DOHH2 (cell line): ENCODE measurements around the gene GALNT15.

Experiments
- H3F3A ChIP-seq: fragments of 200-600 bp; sonication (generic), shearing (Covaris generic); 2 replicates; pipeline ENCODE4 v1.6.0; 2016; ENCODE audit warnings: antibody characterized with exemption, mild to moderate bottlenecking; ENCODE audit not compliant: control insufficient read depth, insufficient read depth
- H3K27ac ChIP-seq: fragments of 200-600 bp; sonication (generic); 2 replicates; pipeline ENCODE4 v1.5.1; 2014; ENCODE audit warnings: low read depth, mild to moderate bottlenecking, low read length, moderate library complexity
- H3K27me3 ChIP-seq: fragments of 200-600 bp; sonication (generic); 2 replicates; pipeline ENCODE4 v1.6.1; 2014; ENCODE audit warnings: mild to moderate bottlenecking, low read length, mixed read lengths; ENCODE audit not compliant: control insufficient read depth
- H3K36me3 ChIP-seq: fragments of 200-600 bp; sonication (generic); 2 replicates; pipeline ENCODE4 v1.6.1; 2014; ENCODE audit warnings: mild to moderate bottlenecking, low read length, moderate library complexity, mixed read lengths; ENCODE audit not compliant: control insufficient read depth
- H3K4me1 ChIP-seq: fragments of 200-600 bp; sonication (generic); 2 replicates; pipeline ENCODE4 v1.6.1; 2014; ENCODE audit warnings: mild to moderate bottlenecking, low read length, mixed read lengths; ENCODE audit not compliant: control insufficient read depth
- H3K4me2 ChIP-seq: fragments of 200-600 bp; sonication (generic); 2 replicates; pipeline ENCODE4 v1.6.0; 2014; ENCODE audit warnings: mild to moderate bottlenecking, low read length, moderate library complexity
- H3K4me3 ChIP-seq: fragments of 200-600 bp; sonication (generic); 2 replicates; pipeline ENCODE4 v1.5.1; 2014; ENCODE audit warnings: mild to moderate bottlenecking, low read length, mixed read lengths
- H3K79me2 ChIP-seq: fragments of 200-600 bp; sonication (generic); 2 replicates; pipeline ENCODE4 v1.6.1; 2014; ENCODE audit warnings: mild to moderate bottlenecking, low read length, mixed read lengths; ENCODE audit not compliant: control insufficient read depth
- H3K9me2 ChIP-seq: fragments of 200-600 bp; sonication (generic); replicated peaks from 2 replicates; pipeline ENCODE4 v1.6.1; 2014; ENCODE audit warnings: mild to moderate bottlenecking, low read length, mixed read lengths; ENCODE audit not compliant: control insufficient read depth
- H3K9me3 ChIP-seq: fragments of 200-600 bp; sonication (generic); 2 replicates; pipeline ENCODE4 v1.6.1; 2014; ENCODE audit warnings: antibody characterized with exemption, low read length, mixed read lengths; ENCODE audit not compliant: control insufficient read depth, insufficient read depth
- H4K20me1 ChIP-seq: fragments of 200-600 bp; sonication (generic); 2 replicates; pipeline ENCODE4 v1.6.0; 2014; ENCODE audit warnings: low read depth, mild to moderate bottlenecking, antibody characterized with exemption, low read length, moderate library complexity; ENCODE audit not compliant: control insufficient read depth, insufficient read depth
- CTCF ChIP-seq: fragments of 200-600 bp; sonication (generic); IDR thresholded peaks from one replicate; pipeline ENCODE4 v1.5.1; 2014; ENCODE audit warnings: antibody characterized with exemption, mild to moderate bottlenecking, low read depth, low read length; ENCODE audit not compliant: poor library complexity, severe bottlenecking
- EZH2phosphoT487 ChIP-seq: fragments of 200-600 bp; sonication (generic); IDR thresholded peaks from 2 replicates; pipeline ENCODE4 v1.6.1; 2017; ENCODE audit warnings: borderline replicate concordance, mild to moderate bottlenecking, antibody characterized with exemption, low read length, moderate library complexity, mixed read lengths

GALNT15 gene

GRCh38 chr3:16130066-16130465 is 44.4 kb upstream of the GALNT15 start:
- Histone ChIP-seq H3K4me1 (no peaks in the 10 kb centered on the region), H3K79me2 (no peaks in the 10 kb centered on the region), H3K4me2 (no peak overlapping the region), H3K36me3 (no peaks in the 10 kb centered on the region), H3K27me3 (no peaks in the 10 kb centered on the region), H4K20me1 (no peaks in the 10 kb centered on the region), H3K27ac (no peak overlapping the region), H3K9me3 (no peaks in the 10 kb centered on the region), H3F3A (no peaks in the 10 kb centered on the region), H3K4me3 (no peak overlapping the region), H3K9me2 (no peaks in the 10 kb centered on the region)
- TF ChIP-seq EZH2phosphoT487: no peak
- TF ChIP-seq CTCF: no peak

DNA sequence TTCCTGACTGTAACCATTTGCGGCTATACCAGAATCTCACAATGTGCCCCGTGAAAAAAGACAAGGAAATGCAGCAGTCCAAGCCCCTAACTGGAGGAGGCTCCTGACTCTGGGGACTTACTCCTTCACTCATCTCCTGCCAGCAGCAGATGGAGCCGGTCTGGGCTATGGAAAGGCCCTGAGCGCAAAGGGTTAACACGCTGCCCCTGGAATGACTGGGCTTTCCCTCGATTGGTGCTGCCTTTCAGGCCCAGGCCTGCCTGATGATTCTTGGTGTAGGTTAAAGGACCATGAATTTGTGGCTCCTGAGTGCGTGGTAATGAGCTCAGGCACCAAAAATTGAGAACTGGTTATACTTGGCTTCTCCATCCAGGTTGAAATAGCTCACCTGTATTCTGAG is 42.3 kb upstream of the GALNT15 start:
- H4K20me1 ChIP-seq: no peaks in the 10 kb centered on the region
- H3K4me3 ChIP-seq: no peak overlapping the region
- H3K9me2 ChIP-seq: no peaks in the 10 kb centered on the region

GRCh38 chr3:16132928-16133327 is 41.6 kb upstream of the GALNT15 start:
- H3F3A ChIP-seq: no peaks in the 10 kb centered on the region
- no peaks in the 10 kb centered on the region for H3K9me3 ChIP-seq
- no peaks in the 10 kb centered on the region for H3K9me2 ChIP-seq
- no peaks in the 10 kb centered on the region for H3K27me3 ChIP-seq
- H3K4me2 ChIP-seq: no peak overlapping the region
- no peak overlapping the region for H3K4me3 ChIP-seq
- H4K20me1 ChIP-seq: no peaks in the 10 kb centered on the region
- no peak overlapping the region for H3K27ac ChIP-seq
- no peaks in the 10 kb centered on the region for H3K79me2 ChIP-seq
- no peaks in the 10 kb centered on the region for H3K4me1 ChIP-seq
- no peaks in the 10 kb centered on the region for H3K36me3 ChIP-seq
- no peak for TF ChIP-seq EZH2phosphoT487
- TF ChIP-seq CTCF: no peak

More for the DNA sequence above, 42.3 kb upstream of the GALNT15 start:
- no peaks in the 10 kb centered on the region for H3K79me2 ChIP-seq
- no peak overlapping the region for H3K4me2 ChIP-seq
- H3K9me3 ChIP-seq: no peaks in the 10 kb centered on the region
- no peaks in the 10 kb centered on the region for H3K4me1 ChIP-seq
- TF ChIP-seq CTCF: no peak
- TF ChIP-seq EZH2phosphoT487: no peak
- H3K27me3 ChIP-seq: no peaks in the 10 kb centered on the region
- H3K36me3 ChIP-seq: no peaks in the 10 kb centered on the region
- H3F3A ChIP-seq: no peaks in the 10 kb centered on the region
- no peak overlapping the region for H3K27ac ChIP-seq
